ENCODE data around the gene DOCK3. TPM values are rescaled to one million over a fixed set of nuclear protein-coding genes. Genes with fewer than 3 reads are reported as not detected.
"Not testable (repeated sequence)": the region's sequence is repeated elsewhere in the genome, so short reads cannot be mapped to it uniquely, and the experiment has no call there.

DOCK3 gene
- total RNA-seq, 1 donor from 2014 or later, result 3.9 TPM

- intact Hi-C loops (cut with DNase I); ATAC-seq; DNase-seq (ENCODE audit: missing footprints): not testable (repeated sequence)
Measured at GRCh38 chr3:51199296-51199695, 524.6 kb downstream of the DOCK3 start.

GRCh38 chr3:51216291-51216690 lies 541.6 kb downstream of the DOCK3 start:
- intact Hi-C loops (cut with DNase I), result no loop called here
- no peak for ATAC-seq

GRCh38 chr3:51221959-51222358 lies 547.2 kb downstream of the DOCK3 start:
- ATAC-seq, result no peak
- no peak for DNase-seq (ENCODE audit: missing footprints)
- intact Hi-C loops (cut with DNase I), result no loop called here

More at GRCh38 chr3:51216291-51216690, 541.6 kb downstream of the DOCK3 start:
- no peak for DNase-seq (ENCODE audit: missing footprints)

GRCh38 chr3:51224283-51224682 lies 549.6 kb downstream of the DOCK3 start:
- intact Hi-C loops (cut with DNase I), result no loop called here
- ATAC-seq, result no peak
- no peak for DNase-seq (ENCODE audit: missing footprints)

GRCh38 chr3:51224843-51225242 lies 550.1 kb downstream of the DOCK3 start:
- intact Hi-C loops (cut with DNase I), result no loop called here
- ATAC-seq, result no peak
- DNase-seq (ENCODE audit: missing footprints), result no peak

- no peak for DNase-seq (ENCODE audit: missing footprints)
- intact Hi-C loops (cut with DNase I), result no loop called here
- ATAC-seq, result no peak
Measured at GRCh38 chr3:51242939-51243338, 568.2 kb downstream of the DOCK3 start.

GRCh38 chr3:51243924-51244323 lies 569.2 kb downstream of the DOCK3 start:
- ATAC-seq (no peak), DNase-seq (ENCODE audit: missing footprints) (no peak)
- intact Hi-C loops (cut with DNase I), result no loop called here

GRCh38 chr3:51245867-51246266 lies 571.1 kb downstream of the DOCK3 start:
- no peak for ATAC-seq
- no peak for DNase-seq (ENCODE audit: missing footprints)
- intact Hi-C loops (cut with DNase I), result no loop called here

GRCh38 chr3:51257870-51258269 lies 583.1 kb downstream of the DOCK3 start:
- intact Hi-C loops (cut with DNase I), result no loop called here
- no peak for ATAC-seq
- DNase-seq (ENCODE audit: missing footprints), result no peak

- DNase-seq (ENCODE audit: missing footprints); intact Hi-C loops (cut with DNase I); ATAC-seq: not testable (repeated sequence)
Measured at GRCh38 chr3:51264166-51264565, 589.4 kb downstream of the DOCK3 start.

- intact Hi-C loops (cut with DNase I), result no loop called here
- DNase-seq (ENCODE audit: missing footprints) (no peak), ATAC-seq (no peak)
Measured at GRCh38 chr3:51268132-51268531, 593.4 kb downstream of the DOCK3 start.

- ATAC-seq, result no peak
- DNase-seq (ENCODE audit: missing footprints), result no peak
- intact Hi-C loops (cut with DNase I), result no loop called here
Measured at GRCh38 chr3:51269466-51269865, 594.7 kb downstream of the DOCK3 start.

GRCh38 chr3:51270559-51270958 lies 595.8 kb downstream of the DOCK3 start:
- intact Hi-C loops (cut with DNase I), result no loop called here
- no peak for DNase-seq (ENCODE audit: missing footprints)
- ATAC-seq, result no peak

GRCh38 chr3:51271172-51271571 lies 596.4 kb downstream of the DOCK3 start:
- intact Hi-C loops (cut with DNase I), result no loop called here
- ATAC-seq, result no peak
- no peak for DNase-seq (ENCODE audit: missing footprints)

GRCh38 chr3:51274052-51274451 lies 599.3 kb downstream of the DOCK3 start:
- intact Hi-C loops (cut with DNase I), result no loop called here
- DNase-seq (ENCODE audit: missing footprints), result no peak
- no peak for ATAC-seq

GRCh38 chr3:51275111-51275805 lies 600.5 kb downstream of the DOCK3 start:
- ATAC-seq (no peak), DNase-seq (ENCODE audit: missing footprints) (no peak)
- intact Hi-C loops (cut with DNase I), result no loop called here

GRCh38 chr3:51276046-51276445 lies 601.3 kb downstream of the DOCK3 start:
- intact Hi-C loops (cut with DNase I), result no loop called here
- DNase-seq (ENCODE audit: missing footprints), result no peak
- ATAC-seq, result no peak

- intact Hi-C loops (cut with DNase I), result no loop called here
- no peak for ATAC-seq
- DNase-seq (ENCODE audit: missing footprints), result no peak
Measured at GRCh38 chr3:51279448-51279847, 604.7 kb downstream of the DOCK3 start.

GRCh38 chr3:51280176-51280575 lies 605.4 kb downstream of the DOCK3 start:
- DNase-seq (ENCODE audit: missing footprints) (no peak), ATAC-seq (no peak)
- intact Hi-C loops (cut with DNase I), result no loop called here

- intact Hi-C loops (cut with DNase I), result no loop called here
- ATAC-seq (no peak), DNase-seq (ENCODE audit: missing footprints) (no peak)
Measured at GRCh38 chr3:51282931-51283330, 608.2 kb downstream of the DOCK3 start.

GRCh38 chr3:51283421-51283820 lies 608.7 kb downstream of the DOCK3 start:
- ATAC-seq, result no peak
- intact Hi-C loops (cut with DNase I), result no loop called here
- no peak for DNase-seq (ENCODE audit: missing footprints)

Data from Right ventricle myocardium inferior (tissue), 1 donor.